Measurements from ENCODE around the gene ZBTB3.

DNA sequence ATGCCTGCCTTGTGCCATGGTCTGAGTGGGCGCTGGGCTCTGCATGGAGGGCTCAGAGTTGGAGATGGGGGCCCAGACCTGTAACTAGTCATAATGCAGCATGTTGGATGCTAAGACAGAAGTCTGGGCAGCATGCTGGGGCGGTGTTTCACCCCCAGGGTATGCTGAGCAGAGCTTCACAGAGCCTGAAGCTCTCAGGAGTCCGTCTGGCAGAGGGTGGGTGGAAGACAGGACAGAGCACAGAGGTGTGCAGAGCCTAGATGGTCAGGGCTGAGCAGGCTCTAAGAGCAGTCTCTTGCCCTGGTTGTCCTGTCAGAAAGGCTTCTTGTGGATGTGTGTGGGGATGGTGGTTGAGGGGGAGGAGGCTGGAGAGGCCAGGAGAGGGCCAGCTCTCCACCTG lies 24.5 kb upstream of the ZBTB3 start:
- TF ChIP-seq POLR2A (IDR thresholded peaks at IDR 0.05) (no peak), CTCF (IDR thresholded peaks at IDR 0.05) (no peak)
